Measurements from ENCODE around the gene SBF2.
A peak's percentile ranks its signal among the peaks of the same experiment; 100 is the strongest.
"Not testable (repeated sequence)": the region's sequence is repeated elsewhere in the genome, so short reads cannot be mapped to it uniquely, and the experiment has no call there.

SBF2 gene

GRCh38 chr11:10005955-10006525, 288.0 kb downstream of the SBF2 start:
- TF ChIP-seq TAF1 (IDR thresholded peaks at IDR 0.05; ENCODE audit: borderline replicate concordance, low read depth, low read length) (no peak), POLR2AphosphoS5 (IDR thresholded peaks at IDR 0.05; ENCODE audit: low read depth, low read length) (no peak), POLR2A (IDR thresholded peaks at IDR 0.05; ENCODE audit: low read depth, low read length) (no peak)
- DNase-seq (ENCODE audit: insufficient read length) = no peak
- no peak for FAIRE-seq

- peak; percentile 36 for FAIRE-seq
- no peak for DNase-seq (ENCODE audit: insufficient read length)
- TF ChIP-seq TAF1 (IDR thresholded peaks at IDR 0.05; ENCODE audit: borderline replicate concordance, low read depth, low read length) (no peak), POLR2AphosphoS5 (IDR thresholded peaks at IDR 0.05; ENCODE audit: low read depth, low read length) (no peak), POLR2A (IDR thresholded peaks at IDR 0.05; ENCODE audit: low read depth, low read length) (no peak)
Observed at GRCh38 chr11:10004526-10005113, 289.4 kb downstream of the SBF2 start.

GRCh38 chr11:10002221-10002620, 291.8 kb downstream of the SBF2 start:
- FAIRE-seq = no peak
- no peak for DNase-seq (ENCODE audit: insufficient read length)
- TF ChIP-seq TAF1 (IDR thresholded peaks at IDR 0.05; ENCODE audit: borderline replicate concordance, low read depth, low read length) (no peak), POLR2A (IDR thresholded peaks at IDR 0.05; ENCODE audit: low read depth, low read length) (no peak), POLR2AphosphoS5 (IDR thresholded peaks at IDR 0.05; ENCODE audit: low read depth, low read length) (no peak)

GRCh38 chr11:9992306-9992705, 301.7 kb downstream of the SBF2 start:
- no peak for FAIRE-seq
- TF ChIP-seq POLR2AphosphoS5 (IDR thresholded peaks at IDR 0.05; ENCODE audit: low read depth, low read length) (no peak), POLR2A (IDR thresholded peaks at IDR 0.05; ENCODE audit: low read depth, low read length) (no peak), TAF1 (IDR thresholded peaks at IDR 0.05; ENCODE audit: borderline replicate concordance, low read depth, low read length) (no peak)

GRCh38 chr11:9990221-9990973, 303.6 kb downstream of the SBF2 start:
- no peak for TF ChIP-seq POLR2A (IDR thresholded peaks at IDR 0.05; ENCODE audit: low read depth, low read length)
- no peak for TF ChIP-seq POLR2AphosphoS5 (IDR thresholded peaks at IDR 0.05; ENCODE audit: low read depth, low read length)
- no peak for TF ChIP-seq TAF1 (IDR thresholded peaks at IDR 0.05; ENCODE audit: borderline replicate concordance, low read depth, low read length)
- no peak for FAIRE-seq
- DNase-seq (ENCODE audit: insufficient read length) = no peak

More at GRCh38 chr11:9992306-9992705, 301.7 kb downstream of the SBF2 start:
- DNase-seq (ENCODE audit: insufficient read length) = no peak

- DNase-seq (ENCODE audit: insufficient read length) = not testable (repeated sequence)
- FAIRE-seq = peak; percentile 21
Observed at GRCh38 chr11:9987303-9987702, 306.7 kb downstream of the SBF2 start.

GRCh38 chr11:9982796-9983579, 311.0 kb downstream of the SBF2 start:
- FAIRE-seq (no peak), DNase-seq (ENCODE audit: insufficient read length) (no peak)
- TF ChIP-seq POLR2AphosphoS5 (IDR thresholded peaks at IDR 0.05; ENCODE audit: low read depth, low read length) (no peak), POLR2A (IDR thresholded peaks at IDR 0.05; ENCODE audit: low read depth, low read length) (no peak), TAF1 (IDR thresholded peaks at IDR 0.05; ENCODE audit: borderline replicate concordance, low read depth, low read length) (no peak)

GRCh38 chr11:9982127-9982795, 311.8 kb downstream of the SBF2 start:
- no peak for TF ChIP-seq TAF1 (IDR thresholded peaks at IDR 0.05; ENCODE audit: borderline replicate concordance, low read depth, low read length)
- TF ChIP-seq POLR2A (IDR thresholded peaks at IDR 0.05; ENCODE audit: low read depth, low read length) = no peak
- TF ChIP-seq POLR2AphosphoS5 (IDR thresholded peaks at IDR 0.05; ENCODE audit: low read depth, low read length) = no peak
- DNase-seq (ENCODE audit: insufficient read length) (no peak), FAIRE-seq (peak; percentile 42)

GRCh38 chr11:9980931-9981330, 313.1 kb downstream of the SBF2 start:
- FAIRE-seq = no peak
- TF ChIP-seq TAF1 (IDR thresholded peaks at IDR 0.05; ENCODE audit: borderline replicate concordance, low read depth, low read length) (no peak), POLR2AphosphoS5 (IDR thresholded peaks at IDR 0.05; ENCODE audit: low read depth, low read length) (no peak), POLR2A (IDR thresholded peaks at IDR 0.05; ENCODE audit: low read depth, low read length) (no peak)
- no peak for DNase-seq (ENCODE audit: insufficient read length)

GRCh38 chr11:9977554-9977953, 316.5 kb downstream of the SBF2 start:
- no peak for FAIRE-seq
- no peak for DNase-seq (ENCODE audit: insufficient read length)
- TF ChIP-seq TAF1 (IDR thresholded peaks at IDR 0.05; ENCODE audit: borderline replicate concordance, low read depth, low read length) (no peak), POLR2AphosphoS5 (IDR thresholded peaks at IDR 0.05; ENCODE audit: low read depth, low read length) (no peak), POLR2A (IDR thresholded peaks at IDR 0.05; ENCODE audit: low read depth, low read length) (no peak)

- no peak for FAIRE-seq
- no peak for DNase-seq (ENCODE audit: insufficient read length)
- no peak for TF ChIP-seq TAF1 (IDR thresholded peaks at IDR 0.05; ENCODE audit: borderline replicate concordance, low read depth, low read length)
- TF ChIP-seq POLR2A (IDR thresholded peaks at IDR 0.05; ENCODE audit: low read depth, low read length) = no peak
- no peak for TF ChIP-seq POLR2AphosphoS5 (IDR thresholded peaks at IDR 0.05; ENCODE audit: low read depth, low read length)
Observed at GRCh38 chr11:9974375-9974774, 319.6 kb downstream of the SBF2 start.

All from GM12892 (cell line).